H9 (cell line): Measurements from ENCODE around the gene FLNC. TPM values are rescaled to one million over a fixed set of nuclear protein-coding genes. Genes with fewer than 3 reads are reported as not detected.

Experiments used
- DNase-seq: peaks from one replicate; pipeline ENCODE4 v3.0.0-alpha.2; 2017
- H2AFZ ChIP-seq: one replicate; pipeline ENCODE4 v1.6.1; 2013; ENCODE audit warnings: mild to moderate bottlenecking, low read length, control low read depth, moderate library complexity
- H2AK5ac ChIP-seq: 2 replicates; pipeline ENCODE4 v1.6.1; 2013; ENCODE audit warnings: low read length, control low read depth, mixed read lengths; ENCODE audit not compliant: insufficient read length
- H2BK120ac ChIP-seq: one replicate; pipeline ENCODE4 v1.6.1; 2013; ENCODE audit warnings: low read depth, mild to moderate bottlenecking, low read length, control low read depth, inconsistent platforms; ENCODE audit not compliant: poor library complexity, severe bottlenecking
- H2BK12ac ChIP-seq: 2 replicates; pipeline ENCODE4 v1.6.1; 2013; ENCODE audit warnings: low read length, control low read depth, mixed read lengths, low read depth; ENCODE audit not compliant: insufficient read length
- H2BK15ac ChIP-seq: 2 replicates; pipeline ENCODE4 v1.6.1; 2013; ENCODE audit warnings: low read depth, low read length, control low read depth
- H2BK20ac ChIP-seq: one replicate; pipeline ENCODE4 v1.6.1; 2013; ENCODE audit warnings: low read depth, mild to moderate bottlenecking, low read length, control low read depth, inconsistent platforms; ENCODE audit not compliant: poor library complexity, severe bottlenecking
- H2BK5ac ChIP-seq: 2 replicates; pipeline ENCODE4 v1.6.1; 2013; ENCODE audit warnings: low read length, control low read depth, mixed read lengths; ENCODE audit not compliant: insufficient read length
- H3K14ac ChIP-seq: 2 replicates; pipeline ENCODE4 v1.6.1; 2013; ENCODE audit warnings: low read length, control low read depth; ENCODE audit not compliant: insufficient read depth
- H3K18ac ChIP-seq: 2 replicates; pipeline ENCODE4 v1.6.1; 2013; ENCODE audit warnings: low read depth, mild to moderate bottlenecking, mixed read lengths, low read length, control low read depth; ENCODE audit not compliant: insufficient read length
- H3K23ac ChIP-seq: 2 replicates; pipeline ENCODE4 v1.6.1; 2013; ENCODE audit warnings: low read length, control low read depth, mixed read lengths, low read depth; ENCODE audit not compliant: insufficient read length
- H3K23me2 ChIP-seq: 2 replicates; pipeline ENCODE4 v1.6.1; 2013; ENCODE audit warnings: low read depth, mild to moderate bottlenecking, mixed read lengths, low read length, control low read depth; ENCODE audit not compliant: insufficient read length, poor library complexity, severe bottlenecking
- H3K27ac ChIP-seq: 2 replicates; pipeline ENCODE4 v1.5.1; 2013; ENCODE audit warnings: low read length, control low read depth, mixed read lengths, low read depth; ENCODE audit not compliant: insufficient read length
- H3K27me3 ChIP-seq: 2 replicates; pipeline ENCODE4 v1.6.1; 2013; ENCODE audit warnings: low read length, control low read depth, inconsistent platforms; ENCODE audit not compliant: insufficient read depth
- H3K4ac ChIP-seq: 2 replicates; pipeline ENCODE4 v1.6.1; 2013; ENCODE audit warnings: low read depth, mild to moderate bottlenecking, control low read depth, inconsistent platforms, low read length, moderate library complexity
- H3K4me1 ChIP-seq: 2 replicates; pipeline ENCODE4 v1.6.1; 2013; ENCODE audit warnings: low read length, control low read depth, inconsistent platforms; ENCODE audit not compliant: insufficient read depth
- H3K4me2 ChIP-seq: 2 replicates; pipeline ENCODE4 v1.6.1; 2013; ENCODE audit warnings: low read length, control low read depth, mixed read lengths; ENCODE audit not compliant: insufficient read length, insufficient read depth
- H3K56ac ChIP-seq: 2 replicates; pipeline ENCODE4 v1.6.1; 2013; ENCODE audit warnings: low read depth, mild to moderate bottlenecking, mixed read lengths, low read length, control low read depth; ENCODE audit not compliant: insufficient read length
- H3K79me1 ChIP-seq: 2 replicates; pipeline ENCODE4 v1.6.1; 2013; ENCODE audit warnings: low read depth, mild to moderate bottlenecking, moderate library complexity, low read length, control low read depth, inconsistent platforms; ENCODE audit not compliant: insufficient read depth, poor library complexity, severe bottlenecking
- H3K79me2 ChIP-seq: 2 replicates; pipeline ENCODE4 v1.6.1; 2013; ENCODE audit warnings: low read length, control low read depth, inconsistent platforms; ENCODE audit not compliant: insufficient read depth
- H3K9ac ChIP-seq: 2 replicates; pipeline ENCODE4 v1.6.1; 2013; ENCODE audit warnings: low read length, control low read depth, mixed read lengths; ENCODE audit not compliant: insufficient read length; ENCODE audit errors: extremely low read depth
- H3K9me3 ChIP-seq: one replicate; pipeline ENCODE4 v1.6.1; 2013; ENCODE audit warnings: low read depth, low read length, inconsistent platforms; ENCODE audit not compliant: control insufficient read depth
- H3T11ph ChIP-seq: one replicate; pipeline ENCODE4 v1.6.1; 2013; ENCODE audit warnings: mild to moderate bottlenecking, low read length, control low read depth, inconsistent platforms
- H4K20me1 ChIP-seq: one replicate; pipeline ENCODE4 v1.6.1; 2013; ENCODE audit not compliant: control insufficient read depth, insufficient read length, insufficient read depth
- H4K5ac ChIP-seq: 2 replicates; pipeline ENCODE4 v1.6.1; 2013; ENCODE audit warnings: low read depth, mild to moderate bottlenecking, mixed read lengths, low read length, control low read depth; ENCODE audit not compliant: insufficient read length
- H4K8ac ChIP-seq: replicated peaks from 2 replicates; pipeline ENCODE4 v1.6.1; 2013; ENCODE audit warnings: low read length, control low read depth, mixed read lengths, low read depth; ENCODE audit not compliant: insufficient read length
- H4K91ac ChIP-seq: 2 replicates; pipeline ENCODE4 v1.6.1; 2013; ENCODE audit warnings: low read depth, mild to moderate bottlenecking, moderate library complexity, mixed read lengths, low read length, control low read depth; ENCODE audit not compliant: insufficient read length
- H3K27ac Mint-ChIP-seq, 3 experiments: 2 replicates in 2 of 3; 3 replicates in 1 of 3; pipeline ENCODE4 v1.8.0; 2020 to 2021; ENCODE audit warnings: mixed read lengths in 3 of 3, mild to moderate bottlenecking in 1 of 3, moderate library complexity in 1 of 3
- H3K27me3 Mint-ChIP-seq: 2 replicates; pipeline ENCODE4 v1.8.0; 2021; ENCODE audit warnings: low read depth, mild to moderate bottlenecking, moderate library complexity, mixed read lengths
- H3K36me3 Mint-ChIP-seq, 3 experiments: 2 replicates in 2 of 3; 3 replicates in 1 of 3; pipeline ENCODE4 v1.8.0; 2020 to 2021; ENCODE audit warnings: low read depth in 3 of 3, mixed read lengths in 3 of 3; ENCODE audit not compliant: insufficient read depth in 1 of 3
- H3K4me1 Mint-ChIP-seq, 2 experiments: 2 replicates each; pipeline ENCODE4 v1.8.0; 2020; ENCODE audit warnings: mixed read lengths in 2 of 2
- H3K4me3 Mint-ChIP-seq, 2 experiments: 2 replicates in 1 of 2; 3 replicates in 1 of 2; pipeline ENCODE4 v1.8.0; 2020 to 2021; ENCODE audit warnings: mild to moderate bottlenecking in 2 of 2, mixed read lengths in 2 of 2, moderate library complexity in 1 of 2
- H3K9me3 Mint-ChIP-seq, 2 experiments: 2 replicates in 1 of 2; 3 replicates in 1 of 2; pipeline ENCODE4 v1.8.0; 2020; ENCODE audit warnings: mild to moderate bottlenecking in 2 of 2, mixed read lengths in 2 of 2, moderate library complexity in 1 of 2
- WGBS: extraction: QIAGEN DNeasy Blood & Tissue Kit; methylation state at CpG from one replicate; pipeline ENCODE4 v1.1.7; 2013; ENCODE audit warnings: missing lambda C conversion rate, low lambda C conversion rate, mixed read lengths; ENCODE audit not compliant: insufficient read length; ENCODE audit errors: extremely low coverage; 5-methylcytosine and 5-hydroxymethylcytosine counted together
- total RNA-seq: library from RNA; stranded (reverse); gene quantifications from 2 replicates; pipeline ENCODE4 v1.2.1, GENCODE V29; 2021
- TF ChIP-seq, protein P1 (sequence below): fragments of 200-600 bp; sonication (generic); conservative IDR thresholded peaks from 3 replicates; pipeline ENCODE4 v1.8.0; 2021; ENCODE audit warnings: antibody characterized with exemption, mild to moderate bottlenecking

Gene FLNC
- total RNA-seq, 1 experiment from 2014 or later, result 12.2 TPM

DNA sequence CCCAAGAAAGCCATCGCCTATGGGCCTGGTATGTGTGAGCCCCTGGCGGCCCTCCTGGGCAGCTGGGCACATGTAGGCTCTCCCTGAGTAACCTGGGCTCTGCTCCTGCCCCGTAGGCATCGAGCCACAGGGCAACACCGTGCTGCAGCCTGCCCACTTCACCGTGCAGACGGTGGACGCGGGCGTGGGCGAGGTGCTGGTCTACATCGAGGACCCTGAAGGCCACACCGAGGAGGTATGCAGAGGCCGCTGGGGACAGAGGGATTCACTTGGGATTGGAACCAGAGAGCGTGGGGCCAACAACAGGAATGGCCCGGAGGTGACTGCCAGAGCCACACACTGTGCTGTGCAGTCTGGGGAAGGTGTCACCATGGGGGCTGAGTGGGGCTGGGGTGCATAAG lies 7.3 kb downstream of the FLNC start:
- H2AFZ ChIP-seq, result no peak overlapping the region
- peaks cover 5% of the 10 kb centered on the region; the same call in 1 of the 2 replicates for H3K4me1 ChIP-seq
- no peak overlapping the region for H4K5ac ChIP-seq
- no peaks in the 10 kb centered on the region for H3K79me2 ChIP-seq
- Mint-ChIP-seq H3K36me3 (peaks cover 0 to 6% (median 0%) of the 10 kb centered on the region in 3 experiments; a peak in 2 of 7 replicates), H3K27ac (no peak overlapping the region), H3K4me3 (no peak overlapping the region), H3K9me3 (no peaks in the 10 kb centered on the region), H3K4me1 (peaks cover 12 to 33% of the 10 kb centered on the region in 2 experiments), H3K27me3 (peaks cover 3% of the 10 kb centered on the region; the same call in 1 of the 2 replicates)
- H3K4me2 ChIP-seq, result no peak overlapping the region
- H3K27ac ChIP-seq, result no peak overlapping the region
- H3K4ac ChIP-seq, result no peak overlapping the region
- no peak overlapping the region for H3K18ac ChIP-seq
- no peak overlapping the region for H2AK5ac ChIP-seq
- 0 out of 2 replicates have a peak, but pooled peaks cover 1% of the 10 kb centered on the region for H3K27me3 ChIP-seq
- H3K56ac ChIP-seq, result no peak overlapping the region
- no peak overlapping the region for H2BK15ac ChIP-seq
- TF ChIP-seq, protein P1, sequence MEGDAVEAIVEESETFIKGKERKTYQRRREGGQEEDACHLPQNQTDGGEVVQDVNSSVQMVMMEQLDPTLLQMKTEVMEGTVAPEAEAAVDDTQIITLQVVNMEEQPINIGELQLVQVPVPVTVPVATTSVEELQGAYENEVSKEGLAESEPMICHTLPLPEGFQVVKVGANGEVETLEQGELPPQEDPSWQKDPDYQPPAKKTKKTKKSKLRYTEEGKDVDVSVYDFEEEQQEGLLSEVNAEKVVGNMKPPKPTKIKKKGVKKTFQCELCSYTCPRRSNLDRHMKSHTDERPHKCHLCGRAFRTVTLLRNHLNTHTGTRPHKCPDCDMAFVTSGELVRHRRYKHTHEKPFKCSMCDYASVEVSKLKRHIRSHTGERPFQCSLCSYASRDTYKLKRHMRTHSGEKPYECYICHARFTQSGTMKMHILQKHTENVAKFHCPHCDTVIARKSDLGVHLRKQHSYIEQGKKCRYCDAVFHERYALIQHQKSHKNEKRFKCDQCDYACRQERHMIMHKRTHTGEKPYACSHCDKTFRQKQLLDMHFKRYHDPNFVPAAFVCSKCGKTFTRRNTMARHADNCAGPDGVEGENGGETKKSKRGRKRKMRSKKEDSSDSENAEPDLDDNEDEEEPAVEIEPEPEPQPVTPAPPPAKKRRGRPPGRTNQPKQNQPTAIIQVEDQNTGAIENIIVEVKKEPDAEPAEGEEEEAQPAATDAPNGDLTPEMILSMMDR, result no peak
- H3K79me1 ChIP-seq, result no peaks in the 10 kb centered on the region
- no peaks in the 10 kb centered on the region for H3K9me3 ChIP-seq
- no CpG with 5 or more reads among the region's 16 CpGs for WGBS
- no peak overlapping the region for H4K91ac ChIP-seq
- no peak overlapping the region for H2BK20ac ChIP-seq
- no peak overlapping the region for H4K8ac ChIP-seq
- H3K14ac ChIP-seq, result no peak overlapping the region
- peaks cover 4% of the 10 kb centered on the region for H3K23me2 ChIP-seq
- no peak overlapping the region for H2BK5ac ChIP-seq
- no peak overlapping the region for H2BK120ac ChIP-seq
- no peak for DNase-seq
- no peaks in the 10 kb centered on the region for H4K20me1 ChIP-seq
- no peak overlapping the region for H3K9ac ChIP-seq
- H3T11ph ChIP-seq, result no peak overlapping the region
- no peak overlapping the region for H2BK12ac ChIP-seq
- H3K23ac ChIP-seq, result no peak overlapping the region
